Transverse colon (tissue), 4 donors: ENCODE data around the gene AGMO. TPM values are rescaled to one million over a fixed set of nuclear protein-coding genes. Genes with fewer than 3 reads are reported as not detected.

Experiments used
- DNase-seq: peaks from one replicate; pipeline ENCODE4 v3.0.0-alpha.2; 2019
- H3K27ac ChIP-seq, 4 donors: fragments of 200-600 bp; sonication (generic); 2 replicates each; pipeline ENCODE4 v1.5.1; 2016 to 2018; ENCODE audit warnings: inconsistent platforms in 4 of 4
- H3K27me3 ChIP-seq: fragments of 200-600 bp; sonication (generic); 2 replicates; pipeline ENCODE4 v1.5.1; 2017; ENCODE audit warnings: inconsistent platforms
- H3K36me3 ChIP-seq, 4 donors: fragments of 200-600 bp; sonication (generic); 2 replicates each; pipeline ENCODE4 v1.5.1; 2017 to 2019; ENCODE audit warnings: inconsistent platforms in 4 of 4
- H3K4me1 ChIP-seq, 4 donors: fragments of 200-600 bp; sonication (generic); 2 replicates each; pipeline ENCODE4 v1.5.1; 2017 to 2020; ENCODE audit warnings: inconsistent platforms in 4 of 4
- H3K4me3 ChIP-seq, 4 donors: fragments of 200-600 bp; sonication (generic); 1 replicate in 1 of 4; 2 replicates in 3 of 4; pipeline versions ENCODE4 v1.5.1 to v1.6.1; 2017 to 2019; ENCODE audit warnings: inconsistent platforms in 4 of 4
- H3K9me3 ChIP-seq, 2 donors: fragments of 200-600 bp; sonication (generic); 2 replicates each; pipeline ENCODE4 v1.5.1; 2017 to 2019; ENCODE audit warnings: inconsistent platforms in 2 of 2
- EP300 ChIP-seq: sonication (generic); formaldehyde crosslinking; IDR thresholded peaks from one replicate; pipeline ENCODE4 v1.6.1; 2017; ENCODE audit warnings: antibody characterized with exemption, low read depth
- POLR2A ChIP-seq: fragments of 450-650 bp; IDR thresholded peaks from one replicate; pipeline ENCODE4 v1.6.1; 2016; ENCODE audit warnings: antibody characterized with exemption, mild to moderate bottlenecking, moderate library complexity
- POLR2AphosphoS5 ChIP-seq, 3 donors: sonication (generic); formaldehyde crosslinking; IDR thresholded peaks; one replicate each; pipeline ENCODE4 v1.6.1; 2016; ENCODE audit warnings: antibody characterized with exemption in 3 of 3
- WGBS, 2 donors: methylation state at CpG; one replicate each; pipeline ENCODE4 v1.1.5; 2018; ENCODE audit warnings: low coverage in 1 of 2; 5-methylcytosine and 5-hydroxymethylcytosine counted together
- in situ Hi-C, 4 donors: fragments of 200-750 bp; cut with MboI; loops; one replicate each; pipeline versions ENCODE4 v1.15.0 to v1.15.1; 2017; ENCODE audit warnings: low sequenced_read_pairs in 3 of 4, low pct_ligation_motif_present in 1 of 4, low pct_unique_long_range_greater_than_20kb in 1 of 4
- intact Hi-C: fragments of 100-400 bp; cut with DNase I; formaldehyde crosslinking; loops from one replicate; pipeline ENCODE4 v1.15.1; 2023; ENCODE audit warnings: low total_unique reads
- total RNA-seq, 4 donors: library from RNA; depleted of rRNA; stranded (reverse); fragments of >200 nt; gene quantifications; one replicate each; pipeline ENCODE4 v1.1.0, GENCODE V29; 2016
- TF ChIP-seq, protein P1 (sequence below), 5 experiments: fragments of 200-600 bp in 3 of 5; fragments of 450-650 bp in 2 of 5; sonication (generic) in 3 of 5; IDR thresholded peaks; 1 replicate in 2 of 5; 2 replicates in 3 of 5; pipeline ENCODE4 v1.5.1; 2016 to 2017; ENCODE audit warnings: antibody characterized with exemption in 5 of 5, inconsistent platforms in 3 of 5, mild to moderate bottlenecking in 2 of 5, moderate library complexity in 1 of 5

The AGMO gene
- total RNA-seq, 4 donors from 2014 or later: 1.5 to 5.7 (median 2.7) TPM; not detected in 1

DNA sequence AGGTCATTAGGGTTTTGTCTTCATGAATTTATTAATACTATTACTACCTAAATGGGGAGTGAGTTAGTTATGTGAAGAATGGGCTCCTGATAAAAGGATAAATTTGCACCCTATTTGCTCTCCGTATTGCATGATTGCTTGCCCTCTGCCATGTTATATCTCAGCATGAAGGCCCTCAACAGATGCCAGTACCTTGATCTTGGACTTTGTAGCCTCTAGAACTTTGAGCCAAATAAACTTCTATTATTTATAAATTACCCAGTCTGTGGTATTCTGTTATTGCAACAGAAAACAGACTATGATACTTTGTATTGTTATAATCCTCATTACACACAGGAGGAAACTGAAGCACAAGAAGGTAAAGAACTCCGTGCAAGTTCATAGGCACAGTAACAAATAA, 150.8 kb downstream of the AGMO start:
- H3K4me3 ChIP-seq: no peak overlapping the region
- no peak for DNase-seq
- H3K9me3 ChIP-seq: peaks cover 0 to 6% of the 10 kb centered on the region in 2 donors
- WGBS, 2 donors: 73 to 88% methylated on average over 2 of the region's 2 CpGs
- intact Hi-C loops (no loop called here), in situ Hi-C loops (no loop called here)
- H3K36me3 ChIP-seq: no peaks in the 10 kb centered on the region
- no peaks in the 10 kb centered on the region for H3K27me3 ChIP-seq
- TF ChIP-seq POLR2A (no peak), EP300 (no peak), POLR2AphosphoS5 (IDR thresholded peaks at IDR 0.05) (no peak)
- TF ChIP-seq, protein P1, sequence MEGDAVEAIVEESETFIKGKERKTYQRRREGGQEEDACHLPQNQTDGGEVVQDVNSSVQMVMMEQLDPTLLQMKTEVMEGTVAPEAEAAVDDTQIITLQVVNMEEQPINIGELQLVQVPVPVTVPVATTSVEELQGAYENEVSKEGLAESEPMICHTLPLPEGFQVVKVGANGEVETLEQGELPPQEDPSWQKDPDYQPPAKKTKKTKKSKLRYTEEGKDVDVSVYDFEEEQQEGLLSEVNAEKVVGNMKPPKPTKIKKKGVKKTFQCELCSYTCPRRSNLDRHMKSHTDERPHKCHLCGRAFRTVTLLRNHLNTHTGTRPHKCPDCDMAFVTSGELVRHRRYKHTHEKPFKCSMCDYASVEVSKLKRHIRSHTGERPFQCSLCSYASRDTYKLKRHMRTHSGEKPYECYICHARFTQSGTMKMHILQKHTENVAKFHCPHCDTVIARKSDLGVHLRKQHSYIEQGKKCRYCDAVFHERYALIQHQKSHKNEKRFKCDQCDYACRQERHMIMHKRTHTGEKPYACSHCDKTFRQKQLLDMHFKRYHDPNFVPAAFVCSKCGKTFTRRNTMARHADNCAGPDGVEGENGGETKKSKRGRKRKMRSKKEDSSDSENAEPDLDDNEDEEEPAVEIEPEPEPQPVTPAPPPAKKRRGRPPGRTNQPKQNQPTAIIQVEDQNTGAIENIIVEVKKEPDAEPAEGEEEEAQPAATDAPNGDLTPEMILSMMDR (IDR thresholded peaks at IDR 0.05): no peak
- H3K27ac ChIP-seq: no peak overlapping the region
- H3K4me1 ChIP-seq: no peaks in the 10 kb centered on the region

DNA sequence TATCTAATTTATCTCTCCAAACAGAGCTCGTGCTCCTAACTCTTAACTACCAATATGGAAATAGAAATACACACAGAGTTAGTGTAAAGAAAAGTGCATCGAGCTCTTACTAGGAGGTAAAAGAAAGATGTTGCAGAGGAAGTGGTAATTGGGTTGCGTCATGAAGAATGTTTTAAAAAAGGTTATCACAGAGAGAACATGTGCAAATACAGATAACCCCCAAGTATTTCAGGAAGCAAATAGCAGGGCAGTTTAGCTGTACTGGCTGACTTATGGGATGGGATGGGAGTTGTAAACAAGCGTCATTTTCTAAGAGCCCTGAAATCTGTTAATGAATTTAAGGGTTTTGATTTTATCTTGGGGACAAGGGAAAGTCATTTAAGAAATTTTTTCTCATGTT, 153.9 kb downstream of the AGMO start:
- Histone ChIP-seq H3K4me3 (no peak overlapping the region), H3K27me3 (no peaks in the 10 kb centered on the region), H3K9me3 (no peaks in the 10 kb centered on the region), H3K36me3 (no peaks in the 10 kb centered on the region), H3K27ac (no peak overlapping the region), H3K4me1 (no peaks in the 10 kb centered on the region)
- intact Hi-C loops (no loop called here), in situ Hi-C loops (no loop called here)
- WGBS, 2 donors: 56 to 80% methylated on average over 4 of the region's 4 CpGs
- no peak for DNase-seq
- TF ChIP-seq POLR2A (no peak), EP300 (no peak), POLR2AphosphoS5 (IDR thresholded peaks at IDR 0.05) (no peak)
- TF ChIP-seq, protein P1 (IDR thresholded peaks at IDR 0.05): no peak

DNA sequence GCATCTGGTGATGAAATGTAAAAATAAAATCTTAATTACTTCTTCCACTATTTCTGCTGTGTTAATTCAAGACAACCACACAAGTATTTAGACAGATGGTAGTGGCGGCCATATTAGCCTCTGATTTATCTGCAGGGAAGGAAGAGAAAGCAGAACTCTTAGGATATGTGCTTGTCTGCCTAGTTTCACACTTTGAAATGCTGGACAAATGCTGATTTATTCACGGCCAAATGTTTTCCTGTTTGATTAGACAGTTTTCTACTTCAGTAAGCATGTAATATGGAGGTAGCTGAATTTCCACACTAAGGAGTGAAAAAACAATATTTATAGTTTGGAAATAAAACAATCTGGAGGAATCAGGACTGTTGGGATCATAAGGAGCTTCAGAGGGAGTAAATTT, 158.1 kb downstream of the AGMO start:
- Histone ChIP-seq H3K9me3 (no peaks in the 10 kb centered on the region), H3K36me3 (no peaks in the 10 kb centered on the region), H3K4me3 (no peak overlapping the region), H3K27ac (no peak overlapping the region), H3K4me1 (no peaks in the 10 kb centered on the region), H3K27me3 (no peaks in the 10 kb centered on the region)
- 58 to 63% methylated on average over 1 to 2 of the region's 2 CpGs for WGBS, 2 donors
- TF ChIP-seq POLR2AphosphoS5 (IDR thresholded peaks at IDR 0.05): no peak
- TF ChIP-seq POLR2A: no peak
- TF ChIP-seq EP300: no peak
- TF ChIP-seq, protein P1 (IDR thresholded peaks at IDR 0.05): no peak
- in situ Hi-C loops (no loop called here), intact Hi-C loops (no loop called here)
- no peak for DNase-seq

DNA sequence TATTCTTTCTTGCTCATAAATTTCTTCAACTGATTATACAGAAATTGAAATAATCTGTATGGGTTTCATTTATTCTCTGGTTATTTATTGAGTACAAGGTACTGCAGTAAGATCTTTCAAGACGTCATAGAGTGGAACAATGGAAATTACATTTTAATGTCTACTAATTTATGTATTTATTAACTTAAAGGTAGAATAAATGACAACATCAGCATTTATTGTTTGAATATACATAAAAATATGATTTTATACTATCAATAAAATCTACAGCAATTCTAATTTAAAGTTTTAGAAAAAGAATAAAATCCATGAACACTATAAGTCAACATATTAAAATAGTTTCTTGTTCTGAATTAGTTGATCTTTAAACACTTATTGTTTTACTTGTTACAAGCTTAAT, 158.5 kb downstream of the AGMO start:
- no peaks in the 10 kb centered on the region for H3K27me3 ChIP-seq
- no peaks in the 10 kb centered on the region for H3K9me3 ChIP-seq
- H3K36me3 ChIP-seq: no peaks in the 10 kb centered on the region
- in situ Hi-C loops (no loop called here), intact Hi-C loops (no loop called here)
- no peak overlapping the region for H3K27ac ChIP-seq
- H3K4me1 ChIP-seq: no peaks in the 10 kb centered on the region
- no peak for DNase-seq
- H3K4me3 ChIP-seq: no peak overlapping the region
- WGBS, 2 donors: 0% methylated on average over 1 of the region's 1 CpG
- TF ChIP-seq, protein P1 (IDR thresholded peaks at IDR 0.05): no peak
- no peak for TF ChIP-seq EP300
- no peak for TF ChIP-seq POLR2AphosphoS5 (IDR thresholded peaks at IDR 0.05)
- TF ChIP-seq POLR2A: no peak
